WTC11 (cell line): ENCODE results near the gene IQCC. TPM values are rescaled to one million over a fixed set of nuclear protein-coding genes. Genes with fewer than 3 reads are reported as not detected.
A peak's percentile ranks its signal among the peaks of the same experiment; 100 is the strongest.

ENCODE experiments used
- ATAC-seq: fragments of 200-7000 bp; cut with Tn5 transposase; 2 replicates; pipeline ENCODE4 v1.10.0; 2021; ENCODE audit warnings: mild to moderate bottlenecking, moderate library complexity
- CTCF ChIA-PET: fragments of 300-600 bp; sonication (Branson Sonifier 250); formaldehyde crosslinking; loops from one replicate; lab custom pipeline; 2021; ENCODE audit warnings: antibody characterized with exemption; lab: Charles Lee
- POLR2A ChIA-PET: fragments of 350-600 bp; sonication (Branson Sonifier 250); formaldehyde crosslinking; loops from one replicate; lab custom pipeline; 2021; ENCODE audit warnings: antibody characterized with exemption; lab: Charles Lee
- DNase-seq: peaks from one replicate; pipeline ENCODE4 v3.0.0; 2021; ENCODE audit warnings: low spot score
- H3K27ac Mint-ChIP-seq: 2 replicates; pipeline ENCODE4 v1.8.0; 2021; ENCODE audit warnings: mixed read lengths
- H3K27me3 Mint-ChIP-seq: 2 replicates; pipeline ENCODE4 v1.8.0; 2021; ENCODE audit warnings: low read depth, mild to moderate bottlenecking, moderate library complexity, mixed read lengths
- H3K36me3 Mint-ChIP-seq: 2 replicates; pipeline ENCODE4 v1.8.0; 2021; ENCODE audit warnings: mixed read lengths
- H3K4me1 Mint-ChIP-seq: 2 replicates; pipeline ENCODE4 v1.8.0; 2022; ENCODE audit warnings: mixed read lengths
- H3K4me3 Mint-ChIP-seq: 2 replicates; pipeline ENCODE4 v1.8.0; 2021; ENCODE audit warnings: mild to moderate bottlenecking, moderate library complexity, mixed read lengths
- H3K9me3 Mint-ChIP-seq: 2 replicates; pipeline ENCODE4 v1.8.0; 2021; ENCODE audit warnings: mixed read lengths
- ELF4 ChIP-seq: sonication (generic); formaldehyde crosslinking; IDR thresholded peaks from 2 replicates; pipeline ENCODE4 v1.8.1; 2022; ENCODE audit warnings: low read depth, mild to moderate bottlenecking, moderate library complexity, missing genetic modification reagents
- GABPB1 ChIP-seq: sonication (generic); formaldehyde crosslinking; IDR thresholded peaks from 2 replicates; pipeline ENCODE4 v1.8.1; 2023; ENCODE audit warnings: mild to moderate bottlenecking, missing genetic modification reagents
- NR1H2 ChIP-seq: sonication (generic); formaldehyde crosslinking; IDR thresholded peaks from 2 replicates; pipeline ENCODE4 v1.9.0; 2021; ENCODE audit warnings: mild to moderate bottlenecking, moderate library complexity, missing genetic modification reagents
- NR3C1 ChIP-seq: sonication (generic); formaldehyde crosslinking; conservative IDR thresholded peaks from 2 replicates; pipeline ENCODE4 v1.8.1; 2023; ENCODE audit warnings: low read depth, mild to moderate bottlenecking, missing genetic modification reagents
- RELA ChIP-seq: sonication (generic); formaldehyde crosslinking; IDR thresholded peaks from 2 replicates; pipeline ENCODE4 v1.8.1; 2022; ENCODE audit warnings: missing genetic modification reagents, mild to moderate bottlenecking, borderline replicate concordance
- SOX15 ChIP-seq: fragments of 250-450 bp; sonication (Bioruptor Pico); IDR thresholded peaks from 2 replicates; pipeline ENCODE4 v1.9.0; 2021; ENCODE audit warnings: mild to moderate bottlenecking
- ZNF121 ChIP-seq: sonication (generic); formaldehyde crosslinking; IDR thresholded peaks from 2 replicates; pipeline ENCODE4 v1.8.0; 2023; ENCODE audit warnings: missing genetic modification reagents
- ZNF219 ChIP-seq: sonication (generic); formaldehyde crosslinking; IDR thresholded peaks from 2 replicates; pipeline ENCODE4 v1.8.0; 2023; ENCODE audit warnings: missing genetic modification reagents, mild to moderate bottlenecking, borderline replicate concordance
- ZNF263 ChIP-seq: sonication (generic); formaldehyde crosslinking; IDR thresholded peaks from 2 replicates; pipeline ENCODE4 v1.8.1; 2022; ENCODE audit warnings: low read depth, mild to moderate bottlenecking, moderate library complexity, missing genetic modification reagents
- ZNF416 ChIP-seq: fragments of 250-450 bp; sonication (Bioruptor Pico); IDR thresholded peaks from 2 replicates; pipeline ENCODE4 v1.9.0; 2021; ENCODE audit warnings: mild to moderate bottlenecking, inconsistent platforms
- total RNA-seq: library from RNA; stranded (reverse); gene quantifications from 3 replicates; pipeline ENCODE4 v1.2.3, GENCODE V29; 2021
- TF ChIP-seq, protein P1 (sequence below): sonication (generic); formaldehyde crosslinking; IDR thresholded peaks from 2 replicates; pipeline ENCODE4 v1.8.1; 2023; ENCODE audit warnings: mild to moderate bottlenecking, missing genetic modification reagents
- TF ChIP-seq, protein P2 (sequence below): sonication (generic); formaldehyde crosslinking; IDR thresholded peaks from 2 replicates; pipeline ENCODE4 v1.8.1; 2023; ENCODE audit warnings: mild to moderate bottlenecking, missing genetic modification reagents
- TF ChIP-seq, protein P3 (sequence below): sonication (generic); formaldehyde crosslinking; conservative IDR thresholded peaks from 2 replicates; pipeline ENCODE4 v1.8.1; 2023; ENCODE audit warnings: mild to moderate bottlenecking, low read depth, missing genetic modification reagents, moderate library complexity
- TF ChIP-seq, protein P4 (sequence below): sonication (generic); formaldehyde crosslinking; IDR thresholded peaks from 2 replicates; pipeline ENCODE4 v1.8.0; 2023; ENCODE audit warnings: missing genetic modification reagents
- TF ChIP-seq, protein P5 (sequence below): sonication (generic); formaldehyde crosslinking; IDR thresholded peaks from 2 replicates; pipeline ENCODE4 v1.8.1; 2023; ENCODE audit warnings: mild to moderate bottlenecking, moderate library complexity, missing genetic modification reagents
- TF ChIP-seq, protein P6 (sequence below): sonication (generic); formaldehyde crosslinking; IDR thresholded peaks from 2 replicates; pipeline ENCODE4 v1.8.1; 2022; ENCODE audit warnings: mild to moderate bottlenecking, moderate library complexity, missing genetic modification reagents
- TF ChIP-seq, protein P7 (sequence below): sonication (generic); formaldehyde crosslinking; IDR thresholded peaks from 2 replicates; pipeline ENCODE4 v1.8.0; 2022; ENCODE audit warnings: mild to moderate bottlenecking, missing genetic modification reagents
- TF ChIP-seq, protein P8 (sequence below): sonication (generic); formaldehyde crosslinking; conservative IDR thresholded peaks from 2 replicates; pipeline ENCODE4 v1.8.1; 2022; ENCODE audit warnings: mild to moderate bottlenecking, missing genetic modification reagents

Gene IQCC
- total RNA-seq, 1 experiment from 2014 or later: 5.2 TPM

DNA sequence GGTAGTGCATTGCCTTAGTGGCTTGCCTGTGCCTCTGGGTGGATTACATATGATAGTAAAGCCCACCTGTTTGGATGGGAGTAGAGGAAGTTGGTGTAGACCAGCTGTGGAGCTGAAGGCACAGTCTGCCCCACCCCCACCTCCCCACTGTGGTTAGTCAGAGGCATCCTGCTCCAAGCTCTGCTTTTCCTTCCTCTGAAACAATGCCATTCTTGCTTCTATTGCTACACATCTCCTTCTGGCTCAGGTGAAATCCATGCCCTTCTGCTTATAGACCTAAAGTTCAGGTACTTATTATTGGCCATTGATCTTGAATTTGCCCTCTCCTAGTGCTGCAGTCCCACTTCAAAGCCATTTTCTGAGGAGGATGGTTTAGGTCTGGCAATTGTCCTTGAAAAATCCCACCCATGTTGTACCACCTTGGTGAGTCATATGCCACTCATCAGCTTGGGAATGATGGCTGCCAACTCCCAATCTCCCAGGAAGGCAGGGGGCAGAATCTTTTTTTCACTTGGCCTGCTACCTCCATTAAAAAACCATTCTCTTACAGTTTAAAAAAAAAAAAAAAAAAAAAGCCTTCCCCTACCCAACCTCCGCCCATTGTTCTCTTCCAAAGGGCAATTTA, 32.7 kb upstream of the IQCC start (continued):
- TF ChIP-seq, protein P1, sequence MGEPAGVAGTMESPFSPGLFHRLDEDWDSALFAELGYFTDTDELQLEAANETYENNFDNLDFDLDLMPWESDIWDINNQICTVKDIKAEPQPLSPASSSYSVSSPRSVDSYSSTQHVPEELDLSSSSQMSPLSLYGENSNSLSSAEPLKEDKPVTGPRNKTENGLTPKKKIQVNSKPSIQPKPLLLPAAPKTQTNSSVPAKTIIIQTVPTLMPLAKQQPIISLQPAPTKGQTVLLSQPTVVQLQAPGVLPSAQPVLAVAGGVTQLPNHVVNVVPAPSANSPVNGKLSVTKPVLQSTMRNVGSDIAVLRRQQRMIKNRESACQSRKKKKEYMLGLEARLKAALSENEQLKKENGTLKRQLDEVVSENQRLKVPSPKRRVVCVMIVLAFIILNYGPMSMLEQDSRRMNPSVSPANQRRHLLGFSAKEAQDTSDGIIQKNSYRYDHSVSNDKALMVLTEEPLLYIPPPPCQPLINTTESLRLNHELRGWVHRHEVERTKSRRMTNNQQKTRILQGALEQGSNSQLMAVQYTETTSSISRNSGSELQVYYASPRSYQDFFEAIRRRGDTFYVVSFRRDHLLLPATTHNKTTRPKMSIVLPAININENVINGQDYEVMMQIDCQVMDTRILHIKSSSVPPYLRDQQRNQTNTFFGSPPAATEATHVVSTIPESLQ (CRISPR knock-in tag): no peak
- no peak for TF ChIP-seq SOX15
- no peak for TF ChIP-seq ZNF416 (CRISPR knock-in tag)
- no peak for TF ChIP-seq NR1H2 (CRISPR knock-in tag)
- TF ChIP-seq, protein P2, sequence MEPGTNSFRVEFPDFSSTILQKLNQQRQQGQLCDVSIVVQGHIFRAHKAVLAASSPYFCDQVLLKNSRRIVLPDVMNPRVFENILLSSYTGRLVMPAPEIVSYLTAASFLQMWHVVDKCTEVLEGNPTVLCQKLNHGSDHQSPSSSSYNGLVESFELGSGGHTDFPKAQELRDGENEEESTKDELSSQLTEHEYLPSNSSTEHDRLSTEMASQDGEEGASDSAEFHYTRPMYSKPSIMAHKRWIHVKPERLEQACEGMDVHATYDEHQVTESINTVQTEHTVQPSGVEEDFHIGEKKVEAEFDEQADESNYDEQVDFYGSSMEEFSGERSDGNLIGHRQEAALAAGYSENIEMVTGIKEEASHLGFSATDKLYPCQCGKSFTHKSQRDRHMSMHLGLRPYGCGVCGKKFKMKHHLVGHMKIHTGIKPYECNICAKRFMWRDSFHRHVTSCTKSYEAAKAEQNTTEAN: no peak
- TF ChIP-seq, all 79 proteins: peak for 0

DNA sequence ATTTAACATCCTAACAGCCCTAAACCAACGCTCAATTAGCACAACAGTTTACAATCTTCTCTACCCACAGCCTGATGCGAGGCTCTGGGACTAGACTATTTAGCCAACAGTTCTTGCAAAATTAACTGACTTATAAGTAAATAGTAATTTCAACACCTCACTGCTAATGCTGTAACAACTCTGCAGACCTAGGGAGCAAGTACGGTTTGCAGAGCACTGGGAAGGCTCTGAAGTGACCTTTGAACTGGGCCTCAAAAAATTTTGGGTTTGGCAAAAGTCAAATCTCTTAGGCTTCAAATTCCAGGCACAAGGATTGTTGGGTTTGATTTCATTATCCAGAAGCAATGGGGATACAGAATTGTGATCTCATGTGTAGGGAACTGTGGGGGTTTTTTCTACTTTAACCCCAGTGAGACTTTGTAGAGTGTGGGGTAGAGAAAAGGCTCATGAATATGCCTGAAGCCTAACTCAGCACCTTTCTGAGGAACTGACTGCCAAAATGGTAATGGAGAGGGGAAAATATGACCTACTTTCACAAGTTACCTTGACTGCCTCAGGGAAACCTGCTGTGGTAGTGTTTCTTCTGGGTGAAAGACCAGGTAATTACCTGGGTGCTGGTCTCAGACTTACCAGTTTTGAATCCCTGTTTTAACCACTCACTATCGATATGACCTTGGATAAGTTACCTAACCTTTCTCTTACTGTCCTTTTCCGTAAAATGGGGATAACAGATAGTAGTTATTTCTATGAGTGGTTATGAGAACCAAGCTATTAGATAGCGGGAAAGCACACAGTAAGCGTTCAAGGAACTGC, 26.9 kb upstream of the IQCC start:
- CTCF ChIA-PET: interaction anchor here (0.6 to 3.6 kb wide), 12 partner anchors 22 to 389 kb away, joined by 3 to 21 read pairs (median 4); partner anchors contain the start of genes CCDC28B, IQCC, KPNA6 and TMEM39B
- POLR2A ChIA-PET: interaction anchor here (0.7 to 2.4 kb wide), 6 partner anchors 19 to 106 kb away, joined by 3 to 12 read pairs (median 6); partner anchors contain the start of genes CCDC28B, IQCC, KPNA6 and TMEM39B
- DNase-seq (no peak), ATAC-seq (no peak)
- H3K4me3 Mint-ChIP-seq: peak overlapping the region; percentile 76
- H3K27me3 Mint-ChIP-seq: no peaks in the 10 kb centered on the region; the same call in 1 of the 2 replicates
- H3K36me3 Mint-ChIP-seq: peaks cover 24% of the 10 kb centered on the region
- H3K9me3 Mint-ChIP-seq: no peaks in the 10 kb centered on the region
- peak overlapping the region; percentile 92 for H3K27ac Mint-ChIP-seq
- H3K4me1 Mint-ChIP-seq: peaks cover 34% of the 10 kb centered on the region
- TF ChIP-seq ELF4 (CRISPR knock-in tag): no peak
- peak; percentile 84 for TF ChIP-seq GABPB1

DNA sequence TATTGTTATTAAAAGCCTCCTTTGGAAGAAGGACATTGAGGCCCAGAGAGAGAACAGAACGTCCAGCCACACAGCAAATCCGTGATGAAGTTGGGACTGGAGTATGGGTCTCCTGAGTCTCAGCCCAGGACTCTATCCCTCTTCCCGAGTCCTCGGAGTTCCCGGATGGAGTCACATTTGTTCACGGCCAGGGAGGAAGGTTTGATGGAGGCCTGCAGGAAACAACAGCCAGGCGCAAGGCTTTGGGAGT, 26.4 kb upstream of the IQCC start:
- Mint-ChIP-seq H3K4me1 (peaks cover 34% of the 10 kb centered on the region), H3K4me3 (peak overlapping the region; percentile 76), H3K9me3 (no peaks in the 10 kb centered on the region), H3K27me3 (no peaks in the 10 kb centered on the region; the same call in 1 of the 2 replicates), H3K36me3 (peaks cover 28% of the 10 kb centered on the region), H3K27ac (peak overlapping the region; percentile 92)
- peak; percentile 13 for ATAC-seq
- ChIA-PET CTCF (interaction anchor here (0.6 to 3.6 kb wide), 12 partner anchors 22 to 390 kb away, joined by 3 to 21 read pairs (median 4); partner anchors contain the start of genes CCDC28B, IQCC, KPNA6 and TMEM39B), POLR2A (interaction anchor here (0.7 to 2.4 kb wide), 7 partner anchors 18 to 223 kb away, joined by 3 to 12 read pairs (median 4); partner anchors contain the start of genes CCDC28B, IQCC, KPNA6 and TMEM39B)
- DNase-seq: no peak
- TF ChIP-seq, protein P3, sequence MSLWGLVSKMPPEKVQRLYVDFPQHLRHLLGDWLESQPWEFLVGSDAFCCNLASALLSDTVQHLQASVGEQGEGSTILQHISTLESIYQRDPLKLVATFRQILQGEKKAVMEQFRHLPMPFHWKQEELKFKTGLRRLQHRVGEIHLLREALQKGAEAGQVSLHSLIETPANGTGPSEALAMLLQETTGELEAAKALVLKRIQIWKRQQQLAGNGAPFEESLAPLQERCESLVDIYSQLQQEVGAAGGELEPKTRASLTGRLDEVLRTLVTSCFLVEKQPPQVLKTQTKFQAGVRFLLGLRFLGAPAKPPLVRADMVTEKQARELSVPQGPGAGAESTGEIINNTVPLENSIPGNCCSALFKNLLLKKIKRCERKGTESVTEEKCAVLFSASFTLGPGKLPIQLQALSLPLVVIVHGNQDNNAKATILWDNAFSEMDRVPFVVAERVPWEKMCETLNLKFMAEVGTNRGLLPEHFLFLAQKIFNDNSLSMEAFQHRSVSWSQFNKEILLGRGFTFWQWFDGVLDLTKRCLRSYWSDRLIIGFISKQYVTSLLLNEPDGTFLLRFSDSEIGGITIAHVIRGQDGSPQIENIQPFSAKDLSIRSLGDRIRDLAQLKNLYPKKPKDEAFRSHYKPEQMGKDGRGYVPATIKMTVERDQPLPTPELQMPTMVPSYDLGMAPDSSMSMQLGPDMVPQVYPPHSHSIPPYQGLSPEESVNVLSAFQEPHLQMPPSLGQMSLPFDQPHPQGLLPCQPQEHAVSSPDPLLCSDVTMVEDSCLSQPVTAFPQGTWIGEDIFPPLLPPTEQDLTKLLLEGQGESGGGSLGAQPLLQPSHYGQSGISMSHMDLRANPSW (CRISPR knock-in tag): no peak
- TF ChIP-seq, protein P4, sequence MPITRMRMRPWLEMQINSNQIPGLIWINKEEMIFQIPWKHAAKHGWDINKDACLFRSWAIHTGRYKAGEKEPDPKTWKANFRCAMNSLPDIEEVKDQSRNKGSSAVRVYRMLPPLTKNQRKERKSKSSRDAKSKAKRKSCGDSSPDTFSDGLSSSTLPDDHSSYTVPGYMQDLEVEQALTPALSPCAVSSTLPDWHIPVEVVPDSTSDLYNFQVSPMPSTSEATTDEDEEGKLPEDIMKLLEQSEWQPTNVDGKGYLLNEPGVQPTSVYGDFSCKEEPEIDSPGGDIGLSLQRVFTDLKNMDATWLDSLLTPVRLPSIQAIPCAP: no peak
- TF ChIP-seq NR3C1: no peak
- TF ChIP-seq, protein P5, sequence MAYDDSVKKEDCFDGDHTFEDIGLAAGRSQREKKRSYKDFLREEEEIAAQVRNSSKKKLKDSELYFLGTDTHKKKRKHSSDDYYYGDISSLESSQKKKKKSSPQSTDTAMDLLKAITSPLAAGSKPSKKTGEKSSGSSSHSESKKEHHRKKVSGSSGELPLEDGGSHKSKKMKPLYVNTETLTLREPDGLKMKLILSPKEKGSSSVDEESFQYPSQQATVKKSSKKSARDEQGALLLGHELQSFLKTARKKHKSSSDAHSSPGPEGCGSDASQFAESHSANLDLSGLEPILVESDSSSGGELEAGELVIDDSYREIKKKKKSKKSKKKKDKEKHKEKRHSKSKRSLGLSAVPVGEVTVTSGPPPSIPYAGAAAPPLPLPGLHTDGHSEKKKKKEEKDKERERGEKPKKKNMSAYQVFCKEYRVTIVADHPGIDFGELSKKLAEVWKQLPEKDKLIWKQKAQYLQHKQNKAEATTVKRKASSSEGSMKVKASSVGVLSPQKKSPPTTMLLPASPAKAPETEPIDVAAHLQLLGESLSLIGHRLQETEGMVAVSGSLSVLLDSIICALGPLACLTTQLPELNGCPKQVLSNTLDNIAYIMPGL (CRISPR knock-in tag): no peak
- TF ChIP-seq, protein P6, sequence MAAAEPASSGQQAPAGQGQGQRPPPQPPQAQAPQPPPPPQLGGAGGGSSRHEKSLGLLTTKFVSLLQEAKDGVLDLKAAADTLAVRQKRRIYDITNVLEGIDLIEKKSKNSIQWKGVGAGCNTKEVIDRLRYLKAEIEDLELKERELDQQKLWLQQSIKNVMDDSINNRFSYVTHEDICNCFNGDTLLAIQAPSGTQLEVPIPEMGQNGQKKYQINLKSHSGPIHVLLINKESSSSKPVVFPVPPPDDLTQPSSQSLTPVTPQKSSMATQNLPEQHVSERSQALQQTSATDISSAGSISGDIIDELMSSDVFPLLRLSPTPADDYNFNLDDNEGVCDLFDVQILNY (CRISPR knock-in tag): no peak
- TF ChIP-seq, protein P7, sequence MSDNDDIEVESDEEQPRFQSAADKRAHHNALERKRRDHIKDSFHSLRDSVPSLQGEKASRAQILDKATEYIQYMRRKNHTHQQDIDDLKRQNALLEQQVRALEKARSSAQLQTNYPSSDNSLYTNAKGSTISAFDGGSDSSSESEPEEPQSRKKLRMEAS (CRISPR knock-in tag): no peak
- TF ChIP-seq RELA (CRISPR knock-in tag): no peak
- TF ChIP-seq ZNF121 (CRISPR knock-in tag): no peak
- TF ChIP-seq, protein P1 (CRISPR knock-in tag): no peak
- TF ChIP-seq, protein P8, sequence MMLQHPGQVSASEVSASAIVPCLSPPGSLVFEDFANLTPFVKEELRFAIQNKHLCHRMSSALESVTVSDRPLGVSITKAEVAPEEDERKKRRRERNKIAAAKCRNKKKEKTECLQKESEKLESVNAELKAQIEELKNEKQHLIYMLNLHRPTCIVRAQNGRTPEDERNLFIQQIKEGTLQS (CRISPR knock-in tag): no peak
- TF ChIP-seq ZNF219 (CRISPR knock-in tag): no peak
- no peak for TF ChIP-seq ZNF263 (CRISPR knock-in tag)
